ENCODE measurements around the gene TOX2.

DNA sequence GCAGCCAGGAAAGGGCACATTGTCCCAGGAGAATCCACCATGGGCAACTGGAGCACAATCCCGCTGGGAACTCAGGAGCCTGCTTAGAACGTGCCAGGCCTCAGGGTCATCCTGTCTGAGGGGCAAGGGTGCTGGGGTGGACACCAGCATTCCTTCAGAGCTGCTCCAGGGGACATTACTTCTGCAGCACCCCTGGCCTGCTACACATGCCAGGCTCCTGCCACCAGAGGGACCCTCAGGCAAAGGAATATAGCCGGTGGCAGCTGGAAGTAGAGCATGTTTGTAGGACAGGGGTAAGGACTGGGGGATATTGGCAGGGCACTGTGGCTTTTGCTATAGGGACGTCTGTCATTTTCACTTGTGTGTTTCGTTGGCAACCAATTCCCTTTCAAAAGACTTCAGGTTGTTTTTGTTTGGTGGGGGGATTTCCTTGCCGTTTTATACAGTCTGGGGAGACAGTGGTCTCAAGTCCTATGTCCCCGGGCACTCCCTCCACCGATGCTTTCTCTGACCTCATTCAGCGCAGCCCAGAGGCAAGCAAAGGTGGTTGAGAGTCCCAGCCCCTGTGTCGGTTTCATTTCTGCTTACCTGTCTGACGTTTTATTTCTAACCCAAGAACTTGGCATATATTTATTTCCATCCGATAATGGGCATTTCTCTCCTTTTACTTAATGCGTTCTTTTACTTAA is 141.5 kb downstream of the TOX2 start:
- TF ChIP-seq, protein P1, sequence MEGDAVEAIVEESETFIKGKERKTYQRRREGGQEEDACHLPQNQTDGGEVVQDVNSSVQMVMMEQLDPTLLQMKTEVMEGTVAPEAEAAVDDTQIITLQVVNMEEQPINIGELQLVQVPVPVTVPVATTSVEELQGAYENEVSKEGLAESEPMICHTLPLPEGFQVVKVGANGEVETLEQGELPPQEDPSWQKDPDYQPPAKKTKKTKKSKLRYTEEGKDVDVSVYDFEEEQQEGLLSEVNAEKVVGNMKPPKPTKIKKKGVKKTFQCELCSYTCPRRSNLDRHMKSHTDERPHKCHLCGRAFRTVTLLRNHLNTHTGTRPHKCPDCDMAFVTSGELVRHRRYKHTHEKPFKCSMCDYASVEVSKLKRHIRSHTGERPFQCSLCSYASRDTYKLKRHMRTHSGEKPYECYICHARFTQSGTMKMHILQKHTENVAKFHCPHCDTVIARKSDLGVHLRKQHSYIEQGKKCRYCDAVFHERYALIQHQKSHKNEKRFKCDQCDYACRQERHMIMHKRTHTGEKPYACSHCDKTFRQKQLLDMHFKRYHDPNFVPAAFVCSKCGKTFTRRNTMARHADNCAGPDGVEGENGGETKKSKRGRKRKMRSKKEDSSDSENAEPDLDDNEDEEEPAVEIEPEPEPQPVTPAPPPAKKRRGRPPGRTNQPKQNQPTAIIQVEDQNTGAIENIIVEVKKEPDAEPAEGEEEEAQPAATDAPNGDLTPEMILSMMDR (IDR thresholded peaks at IDR 0.05; ENCODE audit: control extremely low read depth in 1 of 3, insufficient read depth in 1 of 3, low read depth in 1 of 3, low read length in 3 of 3) = peak; percentile 82 to 91 (median 84)
- TF ChIP-seq POLR2A (IDR thresholded peaks at IDR 0.05; ENCODE audit: control extremely low read depth in 1 of 2, low read depth in 2 of 2, low read length in 2 of 2) (no peak), SIN3A (conservative IDR thresholded peaks at IDR 0.05 in 1 of 2, IDR thresholded peaks at IDR 0.05 in 1 of 2; ENCODE audit: low read depth in 1 of 2, low read length in 2 of 2) (no peak), TEAD4 (IDR thresholded peaks at IDR 0.05; ENCODE audit: low read depth, low read length) (no peak), TBP (IDR thresholded peaks at IDR 0.05; ENCODE audit: low read depth, low read length) (no peak), RNF2 (IDR thresholded peaks at IDR 0.05; ENCODE audit: borderline replicate concordance, low read depth, low read length, missing control alignments, poor library complexity, severe bottlenecking) (no peak), JUN (IDR thresholded peaks at IDR 0.05; ENCODE audit: low read depth, low read length) (no peak), EZH2 (IDR thresholded peaks at IDR 0.05; ENCODE audit: low read depth, low read length, severe bottlenecking) (no peak), POLR2AphosphoS5 (IDR thresholded peaks at IDR 0.05; ENCODE audit: low read depth, low read length) (no peak), FOSL1 (IDR thresholded peaks at IDR 0.05; ENCODE audit: insufficient read depth, low read depth, low read length) (no peak)

Data from H1 (cell line).